Duodenal mucosa (tissue), 2 donors: ENCODE results near the gene SH3PXD2A.

ENCODE experiments used
- H3K27ac ChIP-seq: one replicate; pipeline ENCODE4 v1.7.0; 2013; ENCODE audit warnings: low read depth, low read length
- H3K27me3 ChIP-seq, 2 donors: one replicate each; pipeline ENCODE4 v1.7.0; 2013; ENCODE audit warnings: low read length in 2 of 2, control low read depth in 1 of 2; ENCODE audit not compliant: insufficient read depth in 2 of 2, control insufficient read depth in 1 of 2
- H3K36me3 ChIP-seq, 2 donors: one replicate each; pipeline ENCODE4 v1.7.0; 2013; ENCODE audit warnings: low read length in 2 of 2, control low read depth in 1 of 2; ENCODE audit not compliant: insufficient read depth in 2 of 2, control insufficient read depth in 1 of 2
- H3K4me1 ChIP-seq, 2 donors: one replicate each; pipeline ENCODE4 v1.7.0; 2013; ENCODE audit warnings: low read length in 2 of 2, control low read depth in 1 of 2; ENCODE audit not compliant: insufficient read depth in 2 of 2, control insufficient read depth in 1 of 2
- H3K4me3 ChIP-seq, 2 donors: one replicate each; pipeline ENCODE4 v1.7.0; 2013; ENCODE audit warnings: low read length in 2 of 2, low read depth in 1 of 2
- H3K9ac ChIP-seq, 2 donors: one replicate each; pipeline ENCODE4 v1.7.0; 2013; ENCODE audit warnings: low read length in 2 of 2, low read depth in 1 of 2
- H3K9me3 ChIP-seq, 2 donors: one replicate each; pipeline ENCODE4 v1.7.0; 2013; ENCODE audit warnings: low read length in 2 of 2, control low read depth in 1 of 2; ENCODE audit not compliant: control insufficient read depth in 1 of 2

SH3PXD2A gene

GRCh38 chr10:103547391-103547946 is 307.9 kb downstream of the SH3PXD2A start:
- no peak overlapping the region for H3K9ac ChIP-seq
- H3K27me3 ChIP-seq = no peaks in the 10 kb centered on the region
- no peaks in the 10 kb centered on the region for H3K36me3 ChIP-seq
- H3K4me3 ChIP-seq = no peak overlapping the region
- peaks cover 37 to 41% of the 10 kb centered on the region in 2 donors for H3K4me1 ChIP-seq
- H3K9me3 ChIP-seq = no peaks in the 10 kb centered on the region
- no peak overlapping the region for H3K27ac ChIP-seq

GRCh38 chr10:103546401-103546800 is 309.0 kb downstream of the SH3PXD2A start:
- Histone ChIP-seq H3K9me3 (no peaks in the 10 kb centered on the region), H3K4me1 (peaks cover 38 to 41% of the 10 kb centered on the region in 2 donors), H3K4me3 (no peak overlapping the region), H3K27me3 (no peaks in the 10 kb centered on the region), H3K27ac (no peak overlapping the region), H3K9ac (no peak overlapping the region), H3K36me3 (no peaks in the 10 kb centered on the region)

GRCh38 chr10:103545771-103546281 is 309.6 kb downstream of the SH3PXD2A start:
- Histone ChIP-seq H3K27me3 (no peaks in the 10 kb centered on the region), H3K27ac (peak overlapping the region; percentile 8), H3K4me1 (peaks cover 38 to 41% of the 10 kb centered on the region in 2 donors), H3K4me3 (no peak overlapping the region), H3K36me3 (no peaks in the 10 kb centered on the region), H3K9ac (no peak overlapping the region), H3K9me3 (no peaks in the 10 kb centered on the region)

- Histone ChIP-seq H3K9ac (no peak overlapping the region), H3K4me3 (no peak overlapping the region), H3K27ac (no peak overlapping the region), H3K36me3 (no peaks in the 10 kb centered on the region), H3K27me3 (no peaks in the 10 kb centered on the region), H3K4me1 (peaks cover 38 to 41% of the 10 kb centered on the region in 2 donors), H3K9me3 (no peaks in the 10 kb centered on the region)
Observed at GRCh38 chr10:103545366-103545765, 310.0 kb downstream of the SH3PXD2A start.

GRCh38 chr10:103544657-103545310 is 310.6 kb downstream of the SH3PXD2A start:
- Histone ChIP-seq H3K27ac (no peak overlapping the region), H3K36me3 (no peaks in the 10 kb centered on the region), H3K9me3 (no peaks in the 10 kb centered on the region), H3K27me3 (no peaks in the 10 kb centered on the region), H3K9ac (no peak overlapping the region), H3K4me1 (peaks cover 37 to 41% of the 10 kb centered on the region in 2 donors), H3K4me3 (no peak overlapping the region)
